PC-3 (cell line): Measurements from ENCODE around the gene LTA4H.

Source experiments
- EZH2 ChIP-seq: fragments of 300-600 bp; sonication (generic); IDR thresholded peaks from one replicate; pipeline ENCODE4 v1.6.1; 2017; ENCODE audit warnings: antibody characterized with exemption, mild to moderate bottlenecking, low read length; ENCODE audit not compliant: unreplicated experiment
- TF ChIP-seq, protein P1 (sequence below): fragments of 300-600 bp; sonication (generic); conservative IDR thresholded peaks from 2 replicates; pipeline ENCODE4 v1.5.1; 2017; ENCODE audit warnings: antibody characterized with exemption, low read depth, mild to moderate bottlenecking, low read length

DNA sequence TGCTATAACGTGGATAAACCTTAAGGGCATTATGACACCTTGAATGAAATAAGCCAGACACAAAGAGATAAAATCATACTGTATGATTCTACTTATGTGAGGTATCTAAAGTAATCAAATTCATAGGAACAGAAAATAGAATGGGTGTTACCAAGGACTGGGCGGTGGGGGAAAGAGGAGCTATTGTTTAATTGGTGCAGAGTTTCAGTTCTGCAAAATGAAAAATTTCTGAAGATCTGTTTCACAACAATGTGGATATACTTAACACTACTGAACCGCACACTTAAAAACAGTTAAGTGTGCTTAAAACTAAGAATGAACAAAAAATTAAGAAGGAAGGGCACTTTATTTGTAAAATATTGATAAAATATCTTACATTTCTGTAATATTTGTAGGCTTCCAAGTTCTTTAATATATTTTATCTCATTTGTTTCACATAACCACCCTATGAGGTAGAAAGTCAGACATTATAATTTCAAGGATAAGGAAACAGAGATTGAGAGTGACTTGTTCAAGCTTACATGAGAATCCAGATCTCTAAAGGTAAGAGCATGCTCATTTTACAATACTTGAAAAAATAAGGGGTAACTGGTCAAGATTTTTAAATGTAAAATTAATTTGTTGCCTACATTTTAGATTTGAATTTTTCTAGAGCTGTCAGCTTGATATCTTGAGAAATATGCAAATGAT lies 14.9 kb downstream of the LTA4H start:
- TF ChIP-seq, protein P1, sequence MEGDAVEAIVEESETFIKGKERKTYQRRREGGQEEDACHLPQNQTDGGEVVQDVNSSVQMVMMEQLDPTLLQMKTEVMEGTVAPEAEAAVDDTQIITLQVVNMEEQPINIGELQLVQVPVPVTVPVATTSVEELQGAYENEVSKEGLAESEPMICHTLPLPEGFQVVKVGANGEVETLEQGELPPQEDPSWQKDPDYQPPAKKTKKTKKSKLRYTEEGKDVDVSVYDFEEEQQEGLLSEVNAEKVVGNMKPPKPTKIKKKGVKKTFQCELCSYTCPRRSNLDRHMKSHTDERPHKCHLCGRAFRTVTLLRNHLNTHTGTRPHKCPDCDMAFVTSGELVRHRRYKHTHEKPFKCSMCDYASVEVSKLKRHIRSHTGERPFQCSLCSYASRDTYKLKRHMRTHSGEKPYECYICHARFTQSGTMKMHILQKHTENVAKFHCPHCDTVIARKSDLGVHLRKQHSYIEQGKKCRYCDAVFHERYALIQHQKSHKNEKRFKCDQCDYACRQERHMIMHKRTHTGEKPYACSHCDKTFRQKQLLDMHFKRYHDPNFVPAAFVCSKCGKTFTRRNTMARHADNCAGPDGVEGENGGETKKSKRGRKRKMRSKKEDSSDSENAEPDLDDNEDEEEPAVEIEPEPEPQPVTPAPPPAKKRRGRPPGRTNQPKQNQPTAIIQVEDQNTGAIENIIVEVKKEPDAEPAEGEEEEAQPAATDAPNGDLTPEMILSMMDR, result no peak
- no peak for TF ChIP-seq EZH2
